K562 (cell line): ENCODE measurements around the gene PMEPA1. TPM values are rescaled to one million over a fixed set of nuclear protein-coding genes. Genes with fewer than 3 reads are reported as not detected.

ENCODE experiments used
- ATAC-seq: fragments of 200-7000 bp; cut with Tn5 transposase; 3 replicates; pipeline ENCODE4 v1.9.1; 2020; ENCODE audit warnings: moderate library complexity
- BruUV-seq: library from RNA; stranded (reverse); fragments of 400-500 nt; replicated peaks from 2 replicates; lab custom pipeline; 2021; lab: Mats Ljungman, UMichigan
- CTCF ChIA-PET: fragments of 300-600 bp; formaldehyde crosslinking; extraction: SDS; loops from one replicate; lab custom pipeline; 2021; ENCODE audit warnings: low intra/inter-chr PET ratio; lab: Yijun Ruan, JAX
- POLR2A ChIA-PET: fragments of 300-600, 350-650 bp; sonication (Branson Sonifier 250); formaldehyde crosslinking; extraction: SDS; loops from one replicate; lab custom pipeline; 2021; ENCODE audit warnings: antibody characterized with exemption, inconsistent platforms; lab: Yijun Ruan, JAX
- DNase-seq, 4 experiments: peaks; one replicate each; pipeline versions ENCODE4 v3.0.0 to v3.0.0-alpha.2; 2011 to 2018; ENCODE audit warnings: low spot score in 3 of 4, mixed read lengths in 3 of 4; ENCODE audit errors: extremely low read depth in 1 of 4
- FAIRE-seq: peaks from 2 replicates; lab custom pipeline; 2011; peaks lifted over from hg19 to GRCh38; lab: Jason Lieb, UNC
- H2AFZ ChIP-seq: 2 replicates; pipeline ENCODE4 v1.6.0; 2011; ENCODE audit warnings: low read depth, low read length, control low read depth, inconsistent platforms
- H3K27ac ChIP-seq: fragments of 200-600 bp; 3 replicates; pipeline ENCODE4 v1.8.0; 2011; ENCODE audit warnings: low read depth, mild to moderate bottlenecking, control low read depth, inconsistent platforms, low read length, moderate library complexity, mixed read lengths; ENCODE audit errors: extremely low read depth
- H3K27me3 ChIP-seq, 2 experiments: fragments of 300-600 bp in 1 of 2; 2 replicates in 1 of 2; 3 replicates in 1 of 2; pipeline versions ENCODE4 v1.6.0 to v1.8.0; 2011; ENCODE audit warnings: inconsistent platforms in 2 of 2, low read length in 2 of 2, mild to moderate bottlenecking in 1 of 2, mixed read lengths in 1 of 2, moderate library complexity in 1 of 2; ENCODE audit not compliant: control insufficient read depth in 2 of 2, insufficient read depth in 2 of 2
- H3K36me3 ChIP-seq: fragments of 300-600 bp; 3 replicates; pipeline ENCODE4 v1.8.0; 2011; ENCODE audit warnings: mild to moderate bottlenecking, low read length, inconsistent platforms; ENCODE audit not compliant: control insufficient read depth, insufficient read depth
- H3K4me1 ChIP-seq, 2 experiments: fragments of 200-600 bp in 1 of 2; replicated peaks in 1 of 2; 2 replicates in 1 of 2; 3 replicates in 1 of 2; pipeline versions ENCODE4 v1.5.1 to v1.8.0; 2011; ENCODE audit warnings: inconsistent platforms in 2 of 2, low read length in 2 of 2, mild to moderate bottlenecking in 1 of 2, mixed read lengths in 1 of 2, moderate library complexity in 1 of 2; ENCODE audit not compliant: control insufficient read depth in 2 of 2, insufficient read depth in 2 of 2
- H3K4me2 ChIP-seq: 2 replicates; pipeline ENCODE4 v1.6.1; 2011; ENCODE audit warnings: low read length, control low read depth, inconsistent platforms, mixed read lengths; ENCODE audit not compliant: insufficient read depth
- H3K4me3 ChIP-seq: fragments of 200-600 bp; sonication (generic), shearing (Covaris generic); 2 replicates; pipeline ENCODE4 v1.5.1; 2016; ENCODE audit warnings: control low read depth, inconsistent platforms
- H3K79me2 ChIP-seq: fragments of 200-600 bp; 3 replicates; pipeline ENCODE4 v1.8.0; 2011; ENCODE audit warnings: low read length, inconsistent platforms; ENCODE audit not compliant: control insufficient read depth, insufficient read depth
- H3K9ac ChIP-seq, 2 experiments: 2 replicates each; pipeline versions ENCODE4 v1.6.0 to v1.6.1; 2011; ENCODE audit warnings: low read depth in 2 of 2, low read length in 2 of 2, control low read depth in 1 of 2, inconsistent platforms in 1 of 2, mild to moderate bottlenecking in 1 of 2, mixed read lengths in 1 of 2; ENCODE audit not compliant: insufficient read depth in 1 of 2
- H3K9me1 ChIP-seq: one replicate; pipeline ENCODE4 v1.6.0; 2011; ENCODE audit warnings: inconsistent platforms, mild to moderate bottlenecking, low read length, moderate library complexity; ENCODE audit not compliant: control insufficient read depth, insufficient read depth
- H3K9me3 ChIP-seq: replicated peaks from 2 replicates; pipeline ENCODE4 v1.5.1; 2011; ENCODE audit warnings: low read depth, low read length, inconsistent platforms; ENCODE audit not compliant: control insufficient read depth, insufficient read depth
- H4K20me1 ChIP-seq: replicated peaks from 2 replicates; pipeline ENCODE4 v1.6.1; 2011; ENCODE audit warnings: low read length, inconsistent platforms, mixed read lengths; ENCODE audit not compliant: control insufficient read depth, insufficient read depth
- BACH1 ChIP-seq: fragments of 200-800 bp; sonication (Bioruptor generic); IDR thresholded peaks from 2 replicates; pipeline ENCODE4 v1.6.1; 2016; ENCODE audit warnings: missing genetic modification characterization, missing compliant biosample characterization
- CBX3 ChIP-seq, 2 experiments: IDR thresholded peaks; 1 replicate in 1 of 2; 2 replicates in 1 of 2; pipeline ENCODE4 v1.6.1; 2012; ENCODE audit warnings: inconsistent platforms in 2 of 2, low read length in 2 of 2, borderline replicate concordance in 1 of 2, control low read depth in 1 of 2
- CREB5 ChIP-seq: fragments of 250-450 bp; sonication (Bioruptor Pico); IDR thresholded peaks from 2 replicates; pipeline ENCODE4 v1.5.0; 2020; ENCODE audit warnings: mild to moderate bottlenecking
- EP400 ChIP-seq: fragments of 450-650 bp; IDR thresholded peaks from 2 replicates; pipeline ENCODE4 v1.6.1; 2017; ENCODE audit warnings: antibody characterized with exemption, mild to moderate bottlenecking, moderate library complexity
- GTF2F1 ChIP-seq: IDR thresholded peaks from 2 replicates; pipeline ENCODE4 v1.6.1; 2011; ENCODE audit warnings: low read depth, low read length, improper control_type of control experiment
- IRF2 ChIP-seq: sonication (generic); formaldehyde crosslinking; IDR thresholded peaks from 2 replicates; pipeline ENCODE4 v1.8.1; 2022; ENCODE audit warnings: mild to moderate bottlenecking, missing genetic modification reagents
- KDM2B ChIP-seq: fragments of 250-450 bp; sonication (Bioruptor Pico); IDR thresholded peaks from 2 replicates; pipeline ENCODE4 v1.8.0; 2021; ENCODE audit warnings: mild to moderate bottlenecking, moderate library complexity
- LARP7 ChIP-seq: fragments of 450-650 bp; IDR thresholded peaks from 2 replicates; pipeline ENCODE4 v1.6.1; 2016
- MAFG ChIP-seq: fragments of 450-650 bp; conservative IDR thresholded peaks from 2 replicates; pipeline ENCODE4 v1.6.1; 2016; ENCODE audit warnings: missing genetic modification characterization, missing compliant biosample characterization
- NONO ChIP-seq, 2 experiments: fragments of 200-400 bp in 1 of 2; fragments of 450-650 bp in 1 of 2; formaldehyde crosslinking in 1 of 2; IDR thresholded peaks; 2 replicates each; pipeline ENCODE4 v1.6.1; 2017; ENCODE audit warnings: low read depth in 2 of 2, mild to moderate bottlenecking in 2 of 2, moderate library complexity in 2 of 2, low read length in 1 of 2
- RBM14 ChIP-seq: fragments of 200-400 bp; formaldehyde crosslinking; IDR thresholded peaks from 2 replicates; pipeline ENCODE4 v1.6.1; 2018; ENCODE audit warnings: low read depth, mild to moderate bottlenecking, low read length, moderate library complexity, borderline replicate concordance; ENCODE audit not compliant: insufficient read depth
- SIX5 ChIP-seq, 2 experiments: IDR thresholded peaks; 2 replicates each; pipeline ENCODE4 v1.6.1; 2011; ENCODE audit warnings: low read length in 2 of 2, borderline replicate concordance in 1 of 2, low read depth in 1 of 2, mild to moderate bottlenecking in 1 of 2, moderate library complexity in 1 of 2; ENCODE audit not compliant: insufficient read depth in 1 of 2
- TBP ChIP-seq: optimal IDR thresholded peaks from 2 replicates; pipeline ENCODE3; 2011; ENCODE audit warnings: low read depth, low read length, improper control_type of control experiment
- TRIM28 ChIP-seq: fragments of 450-650 bp; IDR thresholded peaks from 2 replicates; pipeline ENCODE4 v1.6.1; 2017
- ZEB2 ChIP-seq: fragments of 450-650 bp; IDR thresholded peaks from 2 replicates; pipeline ENCODE4 v1.6.1; 2016
- ZNF24 ChIP-seq: fragments of 450-650 bp; IDR thresholded peaks from 2 replicates; pipeline ENCODE4 v1.6.1; 2016
- ZNF347 ChIP-seq: fragments of 450-650 bp; formaldehyde crosslinking; IDR thresholded peaks from 2 replicates; pipeline ENCODE4 v1.4.0; 2020; ENCODE audit warnings: low read depth, mild to moderate bottlenecking, moderate library complexity
- ZNF609 ChIP-seq: sonication (generic); formaldehyde crosslinking; IDR thresholded peaks from 2 replicates; pipeline ENCODE4 v1.8.1; 2023; ENCODE audit warnings: missing genetic modification reagents, mild to moderate bottlenecking, borderline replicate concordance
- WGBS: fragments of 100-300 bp; shearing (Covaris generic); methylation state at CpG from one replicate; pipeline ENCODE4 v1.1.6; 2016; ENCODE audit warnings: low coverage, mixed read lengths; ENCODE audit not compliant: insufficient coverage; ENCODE audit errors: missing lambda C conversion rate; 5-methylcytosine and 5-hydroxymethylcytosine counted together
- in situ Hi-C: fragments of 300-500 bp; cut with MboI; formaldehyde crosslinking; loops from 4 replicates; pipeline ENCODE4 v1.15.0; 2018; ENCODE audit warnings: inconsistent platforms, mixed read lengths
- intact Hi-C: fragments of 100-400 bp; cut with micrococcal nuclease; formaldehyde crosslinking; loops from 2 replicates; pipeline ENCODE4 v1.14.2; 2022
- polyA plus RNA-seq, 8 experiments: library from polyadenylated mRNA; depleted of rRNA in 4 of 8; stranded (reverse) in 5 of 8; unstranded in 3 of 8; fragments of >200 nt; fragmentation: Nextera tagmentation in 2 of 8; fragmentation: Illumina TruSeq in 1 of 8; extraction: Ambion mirVana in 2 of 8; extraction: Trizol in 1 of 8; gene quantifications; 2 replicates each; pipeline versions ENCODE4 v1.2.1 to v1.2.3, GENCODE V29; 2011 to 2014; ENCODE audit warnings: inconsistent platforms in 1 of 8, missing spikeins in 1 of 8
- total RNA-seq, 7 experiments: library from RNA; depleted of rRNA in 6 of 7; stranded (reverse); fragments of >200 nt in 6 of 7; fragmentation: Illumina TruSeq in 2 of 7; extraction: Trizol in 2 of 7; gene quantifications; 2 replicates each; pipeline versions ENCODE4 v1.2.1 to v1.2.3, GENCODE V29; 2011 to 2021; ENCODE audit warnings: low replicate concordance in 1 of 7

The PMEPA1 gene
- total and polyA plus RNA-seq, 9 of the 15 experiments (the other 6 are each of a cell fraction or from before 2014, with no cell fraction given): 0.16 TPM; not detected in 8

DNA sequence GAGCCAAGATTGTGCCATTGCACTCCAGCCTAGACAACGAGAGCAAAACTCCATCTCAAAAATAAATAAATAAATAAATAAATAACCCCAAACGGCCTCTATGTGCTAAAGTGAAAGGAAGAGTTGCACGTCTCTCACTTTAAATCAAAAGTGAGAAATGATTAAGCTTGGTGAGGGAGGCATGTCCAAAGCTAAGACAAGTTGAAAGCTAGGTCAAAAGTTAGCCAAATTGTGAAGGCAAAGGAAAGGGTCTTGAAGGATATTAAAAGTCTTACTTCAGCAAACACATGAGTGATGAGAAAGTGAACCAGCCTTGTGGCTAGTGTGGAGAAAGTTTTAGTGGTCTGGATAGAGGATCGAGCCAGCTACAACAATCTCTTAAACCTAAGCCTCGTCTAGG, 103.9 kb downstream of the PMEPA1 start:
- no TSS peak for BruUV-seq
- H3K4me1 ChIP-seq: peaks cover 0 to 3% of the 10 kb centered on the region in 2 experiments; a peak in 3 of 5 replicates
- ATAC-seq (no peak), DNase-seq (no peak), FAIRE-seq (no peak)
- in situ Hi-C loops (loop anchor here (25.0 kb wide), 1 partner anchor 606 kb away; no protein-coding TSS in a partner anchor), intact Hi-C loops (no loop called here)
- no peaks in the 10 kb centered on the region; the same call in 1 of the 2 replicates for H4K20me1 ChIP-seq
- no peak overlapping the region for H3K9ac ChIP-seq
- 0% methylated on average over 5 of the region's 5 CpGs for WGBS
- H3K4me2 ChIP-seq: no peak overlapping the region
- H3K9me1 ChIP-seq: no peaks in the 10 kb centered on the region
- no peak overlapping the region for H3K27ac ChIP-seq
- POLR2A ChIA-PET: interaction anchor here (0.9 kb wide), 1 partner anchor 10 kb away, joined by 3 read pairs; no protein-coding TSS in a partner anchor
- H3K4me3 ChIP-seq: no peak overlapping the region
- no peak overlapping the region for H2AFZ ChIP-seq
- H3K79me2 ChIP-seq: no peaks in the 10 kb centered on the region
- H3K27me3 ChIP-seq: peaks cover 14 to 57% of the 10 kb centered on the region in 2 experiments; a peak in 4 of 5 replicates
- peaks cover 7% of the 10 kb centered on the region; the same call in 1 of the 2 replicates for H3K9me3 ChIP-seq
- CTCF ChIA-PET: no interaction called here
- no peaks in the 10 kb centered on the region for H3K36me3 ChIP-seq
- no peak for TF ChIP-seq NONO (IDR thresholded peaks at IDR 0.05; ENCODE audit: low read depth in 2 of 2, low read length in 1 of 2)
- TF ChIP-seq IRF2 (CRISPR knock-in tag): no peak
- TF ChIP-seq MAFG: no peak
- TF ChIP-seq GTF2F1: no peak
- TF ChIP-seq BACH1: no peak
- no peak for TF ChIP-seq SIX5 (IDR thresholded peaks at IDR 0.05; ENCODE audit: borderline replicate concordance in 1 of 2, insufficient read depth in 1 of 2, low read depth in 1 of 2, low read length in 2 of 2)
- no peak for TF ChIP-seq LARP7
- no peak for TF ChIP-seq ZNF24
- no peak for TF ChIP-seq TRIM28
- TF ChIP-seq CBX3 (IDR thresholded peaks at IDR 0.05; ENCODE audit: borderline replicate concordance in 1 of 2, low read length in 2 of 2): no peak
- no peak for TF ChIP-seq ZEB2
- TF ChIP-seq EP400: no peak
- TF ChIP-seq ZNF609 (CRISPR knock-in tag): no peak
- TF ChIP-seq KDM2B: no peak
- TF ChIP-seq CREB5: no peak
- no peak for TF ChIP-seq ZNF347 (CRISPR knock-in tag)
- TF ChIP-seq RBM14: no peak
- no peak for TF ChIP-seq TBP
